ENCODE data around the gene MOB4.

MOB4 gene

DNA sequence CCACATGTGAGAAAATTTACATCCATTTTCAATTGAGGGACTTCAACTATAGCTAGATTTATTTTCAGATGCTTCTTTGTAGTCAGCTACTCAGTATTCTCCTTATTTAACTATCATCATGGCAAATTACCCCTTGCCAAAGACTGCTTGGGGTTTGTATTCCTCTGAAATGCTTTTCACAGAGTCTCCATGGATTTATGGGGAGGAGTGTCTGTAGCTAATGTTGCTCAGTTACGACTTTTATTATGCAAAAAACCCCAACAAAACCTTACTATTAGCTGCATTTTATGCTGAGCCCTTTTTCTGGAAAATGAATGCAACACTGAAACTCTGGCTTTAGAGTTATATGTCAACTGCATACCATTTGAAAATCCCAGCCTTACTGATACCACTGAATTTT, 80.9 kb downstream of the MOB4 start:
- no peaks in the 10 kb centered on the region for H3K79me2 ChIP-seq (ENCODE audit: low read length)
- H3K9me3 ChIP-seq (replicated peaks; ENCODE audit: insufficient read depth, low read length): no peaks in the 10 kb centered on the region
- no peak overlapping the region for H3K27ac ChIP-seq (ENCODE audit: low read length)
- no peak overlapping the region for H3K4me2 ChIP-seq (ENCODE audit: low read depth, low read length)
- H3K27me3 ChIP-seq (replicated peaks; ENCODE audit: insufficient read depth, low read length): no peaks in the 10 kb centered on the region
- no peak overlapping the region for H2AFZ ChIP-seq (ENCODE audit: low read length)
- H4K20me1 ChIP-seq (ENCODE audit: insufficient read depth, low read length): no peaks in the 10 kb centered on the region
- no peak for TF ChIP-seq EZH2phosphoT487 (IDR thresholded peaks at IDR 0.05; ENCODE audit: low read length)
- DNase-seq: no peak
- H3K4me1 ChIP-seq (ENCODE audit: low read length): peaks cover 13% of the 10 kb centered on the region; the same call in 1 of the 2 replicates
- H3K4me3 ChIP-seq (ENCODE audit: low read length): no peak overlapping the region
- no peaks in the 10 kb centered on the region for H3K9me2 ChIP-seq (replicated peaks; ENCODE audit: insufficient read depth, low read length)
- no peaks in the 10 kb centered on the region for H3K36me3 ChIP-seq (replicated peaks; ENCODE audit: insufficient read depth, low read length)
- H3F3A ChIP-seq (ENCODE audit: insufficient read depth, low read length): no peaks in the 10 kb centered on the region
- H3K9ac ChIP-seq (ENCODE audit: low read length): no peak overlapping the region

DNA sequence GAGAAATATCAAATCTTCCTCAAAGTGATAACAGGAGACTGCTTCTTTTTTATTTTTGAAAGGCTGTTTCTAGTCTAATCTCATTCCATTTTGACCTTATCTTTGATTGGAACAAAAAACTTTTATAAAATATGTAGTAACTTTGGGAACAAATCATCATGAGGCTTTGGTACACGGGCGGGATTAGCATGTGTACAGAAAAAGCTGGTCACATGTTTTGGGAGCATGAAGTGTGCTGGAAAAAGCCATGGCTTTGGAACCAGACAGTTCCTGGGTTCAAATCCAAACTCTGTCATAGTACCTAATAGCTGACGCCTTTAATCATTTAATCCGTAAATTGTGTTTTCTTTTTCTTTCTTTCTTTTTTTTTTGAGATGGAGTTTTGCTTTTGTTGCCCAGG, 81.3 kb downstream of the MOB4 start:
- no peak overlapping the region for H3K27ac ChIP-seq (ENCODE audit: low read length)
- TF ChIP-seq EZH2phosphoT487 (IDR thresholded peaks at IDR 0.05; ENCODE audit: low read length) (no peak), EZH2 (optimal IDR thresholded peaks at IDR 0.05; ENCODE audit: low read depth, low read length) (no peak)
- TF ChIP-seq, protein P1, sequence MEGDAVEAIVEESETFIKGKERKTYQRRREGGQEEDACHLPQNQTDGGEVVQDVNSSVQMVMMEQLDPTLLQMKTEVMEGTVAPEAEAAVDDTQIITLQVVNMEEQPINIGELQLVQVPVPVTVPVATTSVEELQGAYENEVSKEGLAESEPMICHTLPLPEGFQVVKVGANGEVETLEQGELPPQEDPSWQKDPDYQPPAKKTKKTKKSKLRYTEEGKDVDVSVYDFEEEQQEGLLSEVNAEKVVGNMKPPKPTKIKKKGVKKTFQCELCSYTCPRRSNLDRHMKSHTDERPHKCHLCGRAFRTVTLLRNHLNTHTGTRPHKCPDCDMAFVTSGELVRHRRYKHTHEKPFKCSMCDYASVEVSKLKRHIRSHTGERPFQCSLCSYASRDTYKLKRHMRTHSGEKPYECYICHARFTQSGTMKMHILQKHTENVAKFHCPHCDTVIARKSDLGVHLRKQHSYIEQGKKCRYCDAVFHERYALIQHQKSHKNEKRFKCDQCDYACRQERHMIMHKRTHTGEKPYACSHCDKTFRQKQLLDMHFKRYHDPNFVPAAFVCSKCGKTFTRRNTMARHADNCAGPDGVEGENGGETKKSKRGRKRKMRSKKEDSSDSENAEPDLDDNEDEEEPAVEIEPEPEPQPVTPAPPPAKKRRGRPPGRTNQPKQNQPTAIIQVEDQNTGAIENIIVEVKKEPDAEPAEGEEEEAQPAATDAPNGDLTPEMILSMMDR (IDR thresholded peaks at IDR 0.05; ENCODE audit: low read length): no peak
- no peaks in the 10 kb centered on the region for H3K36me3 ChIP-seq (replicated peaks; ENCODE audit: insufficient read depth, low read length)
- peaks cover 13% of the 10 kb centered on the region; the same call in 1 of the 2 replicates for H3K4me1 ChIP-seq (ENCODE audit: low read length)
- no peaks in the 10 kb centered on the region for H3K27me3 ChIP-seq (replicated peaks; ENCODE audit: insufficient read depth, low read length)
- no peak for DNase-seq
- H3K9ac ChIP-seq (ENCODE audit: low read length): no peak overlapping the region
- no peak overlapping the region for H2AFZ ChIP-seq (ENCODE audit: low read length)
- H3K9me2 ChIP-seq (replicated peaks; ENCODE audit: insufficient read depth, low read length): no peaks in the 10 kb centered on the region
- no peak overlapping the region for H3K4me2 ChIP-seq (ENCODE audit: low read depth, low read length)
- no peaks in the 10 kb centered on the region for H3K9me3 ChIP-seq (replicated peaks; ENCODE audit: insufficient read depth, low read length)
- no peak overlapping the region for H3K4me3 ChIP-seq (ENCODE audit: low read length)
- H3K79me2 ChIP-seq (ENCODE audit: low read length): no peaks in the 10 kb centered on the region
- H3F3A ChIP-seq (ENCODE audit: insufficient read depth, low read length): no peaks in the 10 kb centered on the region
- no peaks in the 10 kb centered on the region for H4K20me1 ChIP-seq (ENCODE audit: insufficient read depth, low read length)

DNA sequence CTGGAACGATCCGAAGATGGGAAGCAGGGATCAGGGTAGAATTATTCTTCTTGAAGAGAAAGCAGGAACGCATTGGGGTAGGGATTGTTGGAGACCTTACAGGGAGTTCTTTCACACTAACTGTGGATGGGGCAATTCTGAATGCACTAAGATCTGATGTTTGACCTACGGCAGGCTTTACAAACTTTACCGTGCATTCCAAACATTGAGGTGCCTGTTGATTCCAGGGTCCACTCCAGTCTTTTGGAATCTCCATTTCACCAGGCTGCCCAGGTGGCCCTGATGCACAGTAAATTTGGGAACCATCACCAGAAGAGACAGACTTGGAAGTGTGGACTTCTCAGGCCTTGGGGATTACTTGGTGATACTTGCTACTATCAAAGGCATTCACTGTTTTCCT, 82.6 kb downstream of the MOB4 start:
- Histone ChIP-seq H3K36me3 (replicated peaks; ENCODE audit: insufficient read depth, low read length) (no peaks in the 10 kb centered on the region), H3K4me2 (ENCODE audit: low read depth, low read length) (no peak overlapping the region)

More for the DNA sequence above, 82.6 kb downstream of the MOB4 start:
- no peak overlapping the region for H2AFZ ChIP-seq (ENCODE audit: low read length)
- H3K79me2 ChIP-seq (ENCODE audit: low read length): no peaks in the 10 kb centered on the region
- H3F3A ChIP-seq (ENCODE audit: insufficient read depth, low read length): no peaks in the 10 kb centered on the region
- no peaks in the 10 kb centered on the region for H3K9me3 ChIP-seq (replicated peaks; ENCODE audit: insufficient read depth, low read length)
- no peak overlapping the region for H3K27ac ChIP-seq (ENCODE audit: low read length)
- H4K20me1 ChIP-seq (ENCODE audit: insufficient read depth, low read length): no peaks in the 10 kb centered on the region
- H3K4me3 ChIP-seq (ENCODE audit: low read length): no peak overlapping the region
- H3K4me1 ChIP-seq (ENCODE audit: low read length): peaks cover 13% of the 10 kb centered on the region; the same call in 1 of the 2 replicates
- H3K9ac ChIP-seq (ENCODE audit: low read length): no peak overlapping the region
- no peaks in the 10 kb centered on the region for H3K27me3 ChIP-seq (replicated peaks; ENCODE audit: insufficient read depth, low read length)
- TF ChIP-seq, protein P1 (IDR thresholded peaks at IDR 0.05; ENCODE audit: low read length): no peak
- no peak for TF ChIP-seq EZH2phosphoT487 (IDR thresholded peaks at IDR 0.05; ENCODE audit: low read length)
- no peak for TF ChIP-seq EZH2 (optimal IDR thresholded peaks at IDR 0.05; ENCODE audit: low read depth, low read length)
- no peak for DNase-seq
- no peaks in the 10 kb centered on the region for H3K9me2 ChIP-seq (replicated peaks; ENCODE audit: insufficient read depth, low read length)

Measured in MM.1S (cell line).